Endothelial cell of umbilical vein (primary cell): ENCODE measurements around the gene USP31. TPM values are rescaled to one million over a fixed set of nuclear protein-coding genes. Genes with fewer than 3 reads are reported as not detected.

Experiments used
- BruUV-seq: library from RNA; stranded (reverse); fragments of 400-500 nt; replicated peaks from 2 replicates; lab custom pipeline; 2021; lab: Mats Ljungman, UMichigan
- CTCF ChIA-PET: fragments of 300-600, 350-600 bp; sonication (Branson Sonifier 250); formaldehyde crosslinking; loops from one replicate; lab custom pipeline; 2021; ENCODE audit warnings: antibody characterized with exemption, inconsistent platforms; lab: Charles Lee
- POLR2A ChIA-PET: fragments of 300-600, 350-600 bp; sonication (Branson Sonifier 250); formaldehyde crosslinking; loops from one replicate; lab custom pipeline; 2021; ENCODE audit warnings: antibody characterized with exemption, inconsistent platforms; lab: Charles Lee
- DNase-seq: peaks from one replicate; pipeline ENCODE4 v3.0.0-alpha.2; 2011; ENCODE audit warnings: low read depth, low spot score
- FAIRE-seq: peaks from 2 replicates; lab custom pipeline; 2011; peaks lifted over from hg19 to GRCh38; lab: Jason Lieb, UNC
- H2AFZ ChIP-seq: 2 replicates; pipeline ENCODE4 v1.6.0; 2012; ENCODE audit warnings: low read depth, low read length, control low read depth, inconsistent platforms
- H3K27ac ChIP-seq: 2 replicates; pipeline ENCODE4 v1.5.1; 2011; ENCODE audit warnings: low read depth, mild to moderate bottlenecking, control low read depth, low read length, moderate library complexity; ENCODE audit not compliant: insufficient read depth
- H3K27me3 ChIP-seq, 2 experiments: 2 replicates each; pipeline versions ENCODE4 v1.6.0 to v1.6.1; 2011; ENCODE audit warnings: low read length in 2 of 2, mixed read lengths in 1 of 2; ENCODE audit not compliant: control insufficient read depth in 2 of 2, insufficient read depth in 2 of 2
- H3K36me3 ChIP-seq, 2 experiments: 2 replicates in 1 of 2; 3 replicates in 1 of 2; pipeline ENCODE4 v1.5.1; 2011; ENCODE audit warnings: low read length in 2 of 2, mild to moderate bottlenecking in 1 of 2, moderate library complexity in 1 of 2; ENCODE audit not compliant: control insufficient read depth in 2 of 2, insufficient read depth in 2 of 2; ENCODE audit errors: extremely low read depth in 1 of 2
- H3K4me1 ChIP-seq: 3 replicates; pipeline ENCODE4 v1.5.1; 2011; ENCODE audit warnings: mild to moderate bottlenecking, low read length; ENCODE audit not compliant: control insufficient read depth, insufficient read depth; ENCODE audit errors: extremely low read depth
- H3K4me2 ChIP-seq: 2 replicates; pipeline ENCODE4 v1.6.1; 2011; ENCODE audit warnings: low read length, control low read depth, mixed read lengths; ENCODE audit not compliant: insufficient read depth
- H3K4me3 ChIP-seq, 3 experiments: fragments of 200-600 bp in 1 of 3; sonication (generic), shearing (Covaris generic) in 1 of 3; replicated peaks in 1 of 3; 2 replicates each; pipeline ENCODE4 v1.5.1; 2011 to 2016; ENCODE audit warnings: control low read depth in 3 of 3, low read length in 3 of 3, mild to moderate bottlenecking in 2 of 3, inconsistent platforms in 1 of 3, low read depth in 1 of 3, moderate library complexity in 1 of 3; ENCODE audit not compliant: insufficient read depth in 1 of 3
- H3K79me2 ChIP-seq: 2 replicates; pipeline ENCODE4 v1.6.0; 2012; ENCODE audit warnings: low read length, inconsistent platforms; ENCODE audit not compliant: control insufficient read depth, insufficient read depth
- H3K9ac ChIP-seq: replicated peaks from 2 replicates; pipeline ENCODE3; 2011; ENCODE audit warnings: low read length, control low read depth; ENCODE audit not compliant: insufficient read depth; ENCODE audit errors: extremely low read depth
- H3K9me1 ChIP-seq: replicated peaks from 3 replicates; pipeline ENCODE4 v1.6.0; 2011; ENCODE audit warnings: mild to moderate bottlenecking, low read length; ENCODE audit not compliant: control insufficient read depth, insufficient read depth; ENCODE audit errors: extremely low read depth
- H3K9me3 ChIP-seq: replicated peaks from 2 replicates; pipeline ENCODE4 v1.5.1; 2012; ENCODE audit warnings: low read length, inconsistent platforms; ENCODE audit not compliant: control insufficient read depth, insufficient read depth
- H4K20me1 ChIP-seq: replicated peaks from 2 replicates; pipeline ENCODE3; 2011; ENCODE audit warnings: mild to moderate bottlenecking, low read length; ENCODE audit not compliant: control insufficient read depth, insufficient read depth; ENCODE audit errors: extremely low read depth
- EZH2 ChIP-seq: IDR thresholded peaks from 2 replicates; pipeline ENCODE4 v1.6.1; 2012; ENCODE audit warnings: borderline replicate concordance, low read depth, mild to moderate bottlenecking, moderate library complexity, low read length, inconsistent platforms; ENCODE audit not compliant: severe bottlenecking
- FOS ChIP-seq: IDR thresholded peaks from 2 replicates; pipeline ENCODE4 v1.6.1; 2011; ENCODE audit warnings: mild to moderate bottlenecking, low read length, moderate library complexity, borderline replicate concordance; ENCODE audit not compliant: insufficient read depth
- GATA2 ChIP-seq: IDR thresholded peaks from 2 replicates; pipeline ENCODE4 v1.7.0; 2011; ENCODE audit warnings: low read depth, mild to moderate bottlenecking, moderate library complexity, mixed read lengths, low read length; ENCODE audit not compliant: insufficient read length, insufficient read depth
- MYC ChIP-seq: IDR thresholded peaks from one replicate; pipeline ENCODE4 v1.6.1; 2011; ENCODE audit warnings: mild to moderate bottlenecking, low read depth, low read length
- POLR2A ChIP-seq: IDR thresholded peaks from 2 replicates; pipeline ENCODE4 v1.6.1; 2012; ENCODE audit warnings: low read depth, mild to moderate bottlenecking, control low read depth, low read length
- dilution Hi-C: fragments of 300-500 bp; cut with MboI; formaldehyde crosslinking; loops from one replicate; pipeline ENCODE4 v1.15.0; 2019; ENCODE audit warnings: low sequenced_read_pairs; ENCODE audit not compliant: extremely low pct_ligation_motif_present
- intact Hi-C: fragments of 100-400 bp; cut with micrococcal nuclease; formaldehyde crosslinking; loops from one replicate; pipeline ENCODE4 v1.10.0; 2022
- polyA plus RNA-seq, 4 experiments: library from polyadenylated mRNA; depleted of rRNA in 3 of 4; stranded (reverse) in 3 of 4; unstranded in 1 of 4; fragments of >200 nt; gene quantifications; 2 replicates each; pipeline versions ENCODE4 v1.2.1 to v1.2.3, GENCODE V29; 2011 to 2012; ENCODE audit warnings: missing spikeins in 1 of 4
- total RNA-seq: library from RNA; stranded (reverse); gene quantifications from 2 replicates; pipeline ENCODE4 v1.2.3, GENCODE V29; 2021
- TF ChIP-seq, protein P1 (sequence below): IDR thresholded peaks from 2 replicates; pipeline ENCODE4 v1.6.1; 2011; ENCODE audit not compliant: insufficient read depth, insufficient read length

Gene USP31
- total and polyA plus RNA-seq, 2 donors (not counting 3 experiments of a cell fraction or from before 2014, with no cell fraction given), result 14.5 to 42.4 TPM

DNA sequence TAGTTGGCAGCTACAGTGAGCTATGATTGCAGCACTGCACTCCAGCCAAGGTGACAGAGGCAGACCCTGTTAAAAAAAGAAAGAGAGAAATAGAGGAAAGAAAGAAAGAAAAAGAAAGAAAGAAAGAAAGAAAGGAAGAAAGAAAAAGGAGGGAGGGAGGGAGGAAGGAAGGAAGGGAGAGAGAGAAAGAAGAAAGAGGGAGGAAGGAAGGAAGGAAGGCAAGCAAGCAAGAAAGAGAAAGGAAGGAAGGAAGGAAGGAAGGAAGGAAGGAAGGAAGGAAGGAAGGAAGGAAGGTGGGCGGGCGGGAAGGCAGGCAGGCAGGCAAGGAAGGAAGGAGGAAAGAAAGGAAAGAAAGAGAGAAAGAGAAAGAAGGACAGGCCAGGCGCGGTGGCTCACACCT lies 32.3 kb upstream of the USP31 start:
- DNase-seq (no peak), FAIRE-seq (no peak)
- Histone ChIP-seq H3K79me2 (no peaks in the 10 kb centered on the region), H3K9me3 (no peaks in the 10 kb centered on the region), H4K20me1 (no peaks in the 10 kb centered on the region), H3K27me3 (peaks cover 29 to 30% of the 10 kb centered on the region in 2 experiments), H3K9ac (no peak overlapping the region), H3K4me1 (peaks cover 5% of the 10 kb centered on the region), H3K4me2 (no peak overlapping the region), H3K4me3 (no peak overlapping the region), H3K9me1 (no peaks in the 10 kb centered on the region), H3K36me3 (no peaks in the 10 kb centered on the region), H3K27ac (no peak overlapping the region), H2AFZ (no peak overlapping the region)
- intact Hi-C loops, result no loop called here
- TF ChIP-seq MYC (no peak), FOS (no peak), GATA2 (no peak), POLR2A (no peak)
- dilution Hi-C loops, result no loop called here
- no TSS peak for BruUV-seq
- CTCF ChIA-PET, result interaction anchor here (0.7 to 13.5 kb wide), 7 partner anchors 19 to 283 kb away, joined by 3 to 371 read pairs (median 3); no protein-coding TSS in a partner anchor
- POLR2A ChIA-PET, result no interaction called here

DNA sequence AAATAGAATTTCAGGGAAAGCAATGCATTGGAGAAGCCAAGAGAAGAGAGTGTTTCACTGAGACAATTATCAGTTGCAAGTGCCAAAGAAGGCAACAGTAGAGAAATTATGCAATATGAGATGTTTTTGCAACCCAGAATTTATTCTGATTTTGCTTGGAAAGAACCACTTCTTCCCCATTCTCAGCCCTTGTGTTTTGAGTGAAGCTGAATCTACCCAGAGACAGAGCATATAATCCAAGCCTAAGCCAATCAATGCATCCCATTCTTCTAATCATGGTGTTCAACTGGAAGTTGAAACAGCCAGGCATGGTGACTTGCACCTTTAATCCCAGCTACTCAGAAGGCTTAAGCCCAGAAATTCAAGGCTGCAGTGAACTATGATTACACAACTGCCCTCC lies 26.4 kb upstream of the USP31 start:
- no TSS peak for BruUV-seq
- H3K27ac ChIP-seq, result no peak overlapping the region
- H3K4me2 ChIP-seq, result no peak overlapping the region
- peaks cover 0 to 3% of the 10 kb centered on the region in 2 experiments for H3K27me3 ChIP-seq
- H3K79me2 ChIP-seq, result no peaks in the 10 kb centered on the region
- no peaks in the 10 kb centered on the region for H3K36me3 ChIP-seq
- H3K4me1 ChIP-seq, result no peaks in the 10 kb centered on the region
- ChIA-PET POLR2A (no interaction called here), CTCF (interaction anchor here (13.5 kb wide), 1 partner anchor 259 kb away, joined by 371 read pairs; no protein-coding TSS in a partner anchor)
- H3K9me1 ChIP-seq, result no peaks in the 10 kb centered on the region
- no peak for FAIRE-seq
- dilution Hi-C loops (no loop called here), intact Hi-C loops (no loop called here)
- no peak overlapping the region for H3K4me3 ChIP-seq
- no peak overlapping the region for H3K9ac ChIP-seq
- H3K9me3 ChIP-seq, result no peaks in the 10 kb centered on the region
- no peak overlapping the region for H2AFZ ChIP-seq
- no peak for DNase-seq
- H4K20me1 ChIP-seq, result no peaks in the 10 kb centered on the region
- TF ChIP-seq, protein P1, sequence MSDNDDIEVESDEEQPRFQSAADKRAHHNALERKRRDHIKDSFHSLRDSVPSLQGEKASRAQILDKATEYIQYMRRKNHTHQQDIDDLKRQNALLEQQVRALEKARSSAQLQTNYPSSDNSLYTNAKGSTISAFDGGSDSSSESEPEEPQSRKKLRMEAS, result no peak
- no peak for TF ChIP-seq EZH2
- TF ChIP-seq POLR2A, result no peak
